Stromal cell of bone marrow (primary cell): ENCODE data around the gene WDR93.

ENCODE experiments used
- DNase-seq: peaks from one replicate; pipeline ENCODE4 v3.0.0-alpha.2; 2012; ENCODE audit warnings: low read depth

The WDR93 gene

DNA sequence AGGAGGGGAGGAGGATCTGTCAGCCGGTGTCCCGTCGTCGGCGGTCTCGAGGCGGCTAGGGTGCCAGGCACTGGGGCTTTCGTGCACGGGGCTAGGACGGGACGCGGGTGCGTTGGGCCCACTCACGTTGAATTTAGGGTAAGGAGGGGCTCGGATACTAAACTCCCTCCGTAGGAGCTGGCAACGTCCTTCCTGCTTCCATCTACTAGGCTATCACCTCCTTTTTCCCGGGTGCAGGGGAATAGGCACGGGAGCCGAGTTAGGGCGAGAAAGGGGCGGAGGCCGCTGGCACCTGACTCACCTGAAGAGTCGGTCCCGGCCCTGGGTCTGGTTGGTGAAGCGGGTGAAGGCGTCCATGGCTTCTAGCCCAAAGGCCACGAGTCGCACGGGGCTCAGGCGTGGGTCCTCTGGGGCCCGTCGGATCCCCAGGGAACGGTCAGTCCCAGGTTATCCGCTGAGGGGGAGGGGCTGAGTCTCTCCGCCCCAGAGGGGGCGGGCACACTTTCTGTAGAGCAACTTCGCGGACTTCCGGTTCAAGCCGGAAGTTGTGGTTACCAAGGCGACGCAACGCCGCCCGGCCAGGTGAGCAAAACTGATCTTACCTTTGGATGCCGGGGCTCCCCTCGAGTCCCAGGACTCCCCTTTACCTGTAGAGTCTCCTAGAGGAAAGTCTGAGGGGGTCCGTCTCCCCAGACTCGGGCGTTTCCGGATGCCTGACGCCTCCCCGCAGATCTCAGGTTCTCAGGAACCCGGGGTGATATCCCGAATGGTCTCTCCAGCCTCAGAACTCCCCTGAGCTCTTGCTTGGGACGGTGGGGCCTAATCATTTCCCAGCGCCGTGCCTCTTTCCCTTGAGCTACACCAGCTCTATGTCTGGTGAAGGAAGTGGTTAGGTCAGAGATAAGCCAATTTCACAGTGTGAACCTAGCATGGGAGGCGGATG is at the start of gene WDR93, which contains the start of gene PEX11A:
Gene WDR93 (plus strand): TSS at position 536 of the 943 bp plus-strand sequence. CDS start 10,936 bp downstream, outside the sequence.
Gene PEX11A (minus strand): TSS at position 479 of the 943 bp plus-strand sequence. CDS start 122 bp downstream, at position 357.
- peak; percentile 40 for DNase-seq

DNA sequence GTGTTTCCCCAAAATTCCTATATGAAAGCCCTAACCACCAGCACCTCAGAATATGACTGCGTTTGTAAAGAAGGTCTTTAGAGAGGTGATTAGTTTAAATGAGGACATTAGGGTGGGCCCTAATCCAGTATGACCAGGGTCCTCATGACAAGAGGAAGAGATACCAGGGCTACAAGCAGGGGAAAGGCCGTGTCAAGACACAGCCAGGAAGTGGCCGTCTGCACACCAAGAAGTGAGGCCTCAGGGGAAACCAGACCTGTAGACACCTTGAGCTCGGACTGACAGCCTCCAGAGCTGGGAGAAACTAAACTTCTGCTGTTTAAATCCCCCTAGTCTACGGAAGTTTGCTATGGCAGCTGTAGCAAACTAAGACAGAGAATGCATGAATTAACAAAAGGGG is 49.6 kb upstream of the WDR93 start:
- DNase-seq = no peak

DNA sequence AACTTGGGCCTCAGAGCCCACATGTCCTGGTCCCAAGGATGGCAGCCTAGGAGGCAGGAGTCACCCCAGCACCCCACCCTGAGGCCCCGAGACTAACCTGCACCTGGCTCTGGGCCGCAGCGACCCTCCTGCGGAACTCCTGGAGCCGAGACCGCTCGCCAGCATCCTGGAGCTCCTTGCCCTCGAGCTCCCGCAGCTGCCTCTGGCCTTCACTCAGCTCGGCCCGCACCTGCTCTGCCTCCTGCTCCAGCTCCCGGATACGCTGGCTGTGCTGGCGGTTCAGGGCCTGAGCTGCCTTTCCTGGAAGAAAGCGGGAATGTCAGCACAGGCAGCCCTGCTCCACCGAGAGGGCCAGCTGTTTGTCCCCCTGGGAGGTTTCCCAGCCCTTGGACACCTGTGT is 48.5 kb upstream of the WDR93 start:
- no peak for DNase-seq

DNA sequence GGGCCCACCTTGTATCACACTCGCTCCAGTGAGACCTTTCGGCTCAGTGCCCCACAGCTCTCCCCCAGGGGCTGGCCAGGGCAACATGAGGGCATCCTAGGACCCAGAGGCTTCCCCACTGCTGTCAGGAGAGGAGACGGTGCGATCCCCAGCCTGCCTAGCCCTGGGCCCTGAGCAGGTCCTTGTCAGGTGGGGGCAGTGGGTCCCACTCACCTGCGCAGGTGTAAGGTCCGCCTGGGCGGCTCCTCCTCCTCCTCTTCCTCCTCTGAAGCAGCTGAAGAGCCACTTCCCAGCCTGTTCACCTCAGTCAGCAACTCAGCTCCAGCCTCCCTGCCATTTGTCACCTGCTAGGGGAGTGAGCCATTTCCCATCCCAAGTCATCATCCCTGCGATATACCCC is 44.9 kb upstream of the WDR93 start:
- no peak for DNase-seq

DNA sequence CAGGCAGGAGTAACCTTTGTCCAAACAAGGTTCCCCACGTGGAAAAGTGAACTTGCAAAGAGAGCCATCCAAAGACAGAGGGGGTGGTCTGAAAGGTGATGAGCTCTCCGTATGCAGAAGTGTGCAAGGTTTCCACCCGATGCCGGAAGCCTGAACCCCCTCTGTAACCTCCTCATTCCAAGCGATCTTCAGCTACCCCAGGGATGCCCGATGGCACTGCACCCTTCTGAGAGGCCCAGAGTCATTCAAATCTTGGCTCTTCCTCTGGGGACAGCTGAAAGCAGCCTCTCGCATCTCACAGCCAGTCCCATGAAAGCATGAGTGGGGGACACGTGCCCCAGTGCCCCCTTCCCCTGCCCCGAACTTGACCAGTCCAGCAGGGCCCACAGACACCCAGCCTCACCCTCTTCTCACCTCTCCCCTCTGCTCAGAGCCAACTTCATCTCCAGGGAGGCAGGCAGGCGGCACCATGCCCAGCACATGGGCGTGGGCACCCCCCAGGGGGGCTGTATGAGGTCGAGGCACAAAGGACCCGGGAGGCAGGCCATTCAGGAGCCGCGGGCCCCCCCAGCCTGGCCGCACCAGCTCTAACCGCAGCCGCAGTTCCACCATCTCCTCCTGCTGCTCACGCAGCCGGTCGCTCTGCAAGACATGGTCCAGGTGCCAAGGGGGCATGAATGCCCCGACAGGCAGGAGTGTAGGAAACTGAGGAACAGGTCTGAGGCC is 44.0 kb upstream of the WDR93 start:
- DNase-seq = no peak

DNA sequence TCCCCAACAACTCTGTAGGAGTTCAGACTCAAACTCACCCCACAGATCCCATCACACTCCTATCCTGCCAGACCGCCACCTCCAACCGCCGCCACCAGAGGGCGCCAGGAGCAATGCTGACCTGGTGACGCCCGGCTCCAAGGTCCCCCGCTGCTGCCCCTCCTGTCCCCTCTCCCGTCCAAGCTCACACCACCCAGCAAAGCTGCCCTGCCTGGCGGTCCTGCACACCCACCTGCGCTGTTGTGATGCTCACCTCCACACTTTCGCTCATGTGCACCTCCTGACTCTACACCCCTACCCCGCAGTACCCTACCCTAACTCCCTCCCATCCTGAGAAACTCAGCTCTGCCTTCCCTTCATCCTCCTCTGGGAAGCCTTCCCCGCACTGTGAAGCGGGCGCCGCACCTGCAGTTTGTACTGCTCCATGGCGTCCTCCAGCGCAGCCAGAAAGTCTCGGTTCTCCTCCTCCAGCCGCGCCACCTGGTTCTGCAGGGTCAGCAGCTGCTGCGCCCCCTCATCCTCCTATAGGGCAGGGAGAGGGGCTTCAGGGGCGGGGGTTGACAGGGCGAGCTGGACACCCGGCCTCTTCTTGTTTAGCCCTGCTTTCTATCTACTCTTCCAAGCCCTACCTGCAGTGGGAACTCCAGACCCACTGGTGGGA is 43.3 kb upstream of the WDR93 start:
- DNase-seq = no peak

DNA sequence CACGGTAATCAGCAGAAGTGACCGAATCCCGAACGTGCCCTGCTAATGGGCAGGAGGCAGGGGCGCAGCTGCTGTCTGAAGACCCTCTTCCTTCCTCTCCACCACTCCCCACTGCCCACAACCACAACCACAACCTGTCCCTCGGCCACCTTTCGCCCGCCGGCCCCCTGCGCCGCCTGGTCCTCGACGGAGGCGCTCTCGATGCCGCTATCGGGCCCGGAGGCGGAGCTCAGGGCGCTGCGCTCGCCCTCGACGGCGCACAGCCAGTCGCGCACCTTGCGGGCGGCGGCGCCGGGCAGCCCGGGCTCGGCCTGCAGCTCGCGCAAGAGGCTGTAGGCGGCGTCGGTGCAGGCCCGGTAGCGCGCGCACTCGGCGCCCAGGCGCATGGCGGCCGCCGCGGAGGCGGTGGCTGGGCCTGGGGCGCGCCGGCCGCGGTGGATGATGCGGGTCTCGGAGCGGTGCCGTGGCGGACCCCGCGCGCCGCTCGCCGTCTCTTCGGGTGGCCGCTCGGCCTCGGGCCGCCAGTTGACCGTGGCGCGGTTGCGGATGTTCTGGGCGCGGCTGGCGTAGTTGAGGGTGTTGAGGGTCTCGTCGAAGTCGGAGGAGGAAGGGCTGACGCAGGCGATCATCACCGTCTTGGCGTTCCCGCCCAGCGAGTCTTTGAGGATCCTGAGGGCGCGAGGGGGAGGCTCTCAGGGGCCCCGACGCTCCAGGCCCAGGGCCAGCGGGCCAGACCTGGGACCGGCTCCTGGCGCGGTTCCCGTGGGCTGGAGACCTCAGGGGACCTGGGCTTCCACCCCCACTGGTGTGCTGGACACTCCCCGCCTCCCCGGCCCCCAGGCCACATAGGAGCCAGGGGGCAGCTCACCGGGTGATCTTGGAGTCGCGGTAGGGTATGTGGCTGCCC is 42.3 kb upstream of the WDR93 start:
- no peak for DNase-seq

DNA sequence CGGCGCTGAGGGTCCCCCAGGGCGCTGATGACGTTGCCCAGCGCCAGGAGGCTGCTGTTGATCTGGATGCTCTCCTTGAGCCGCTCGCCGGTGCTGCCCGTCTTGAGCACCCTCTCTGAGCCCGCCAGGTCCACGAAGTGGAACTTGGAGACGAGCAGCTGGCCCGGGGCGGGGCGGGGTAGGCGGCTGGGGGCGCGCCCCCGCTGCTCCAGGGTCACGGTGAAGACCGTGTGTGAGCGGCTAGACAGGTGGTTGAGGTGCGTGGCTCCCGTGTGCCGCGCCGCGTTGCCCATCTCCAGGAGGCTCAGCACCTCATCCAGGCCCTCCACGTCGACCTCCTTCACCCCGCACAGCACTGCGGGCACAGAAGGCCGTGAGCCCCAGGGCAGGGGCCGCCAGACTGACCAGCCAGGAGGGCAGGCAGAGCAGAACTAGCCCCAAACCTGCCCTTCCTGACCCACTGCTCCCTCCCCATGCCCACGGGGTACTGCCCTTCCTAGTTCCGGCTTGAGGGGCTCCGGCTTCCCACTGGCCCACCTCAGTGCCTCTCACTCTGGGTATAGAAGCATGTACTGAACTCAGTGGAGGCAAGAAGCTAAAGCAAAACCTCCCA is 41.5 kb upstream of the WDR93 start:
- no peak for DNase-seq

DNA sequence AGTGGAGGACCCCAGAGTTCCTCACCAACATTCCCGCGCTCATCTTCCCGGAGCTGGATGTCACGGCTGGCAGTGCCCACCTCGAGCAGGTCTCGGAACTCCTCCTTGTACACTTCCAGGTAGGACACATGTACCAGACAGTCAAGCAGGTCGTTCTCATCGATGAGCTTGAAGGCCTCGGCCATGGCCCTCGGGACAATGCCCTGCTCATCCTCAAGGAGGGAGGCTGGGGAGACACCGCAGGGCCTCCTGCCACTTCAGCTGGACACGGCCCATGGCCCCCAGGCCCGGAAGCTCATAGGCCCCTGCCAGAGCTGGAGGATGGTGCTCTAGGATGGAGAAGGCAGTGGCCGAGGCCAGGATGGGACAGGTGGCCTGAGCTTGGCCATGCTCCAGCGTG is 40.9 kb upstream of the WDR93 start:
- no peak for DNase-seq

DNA sequence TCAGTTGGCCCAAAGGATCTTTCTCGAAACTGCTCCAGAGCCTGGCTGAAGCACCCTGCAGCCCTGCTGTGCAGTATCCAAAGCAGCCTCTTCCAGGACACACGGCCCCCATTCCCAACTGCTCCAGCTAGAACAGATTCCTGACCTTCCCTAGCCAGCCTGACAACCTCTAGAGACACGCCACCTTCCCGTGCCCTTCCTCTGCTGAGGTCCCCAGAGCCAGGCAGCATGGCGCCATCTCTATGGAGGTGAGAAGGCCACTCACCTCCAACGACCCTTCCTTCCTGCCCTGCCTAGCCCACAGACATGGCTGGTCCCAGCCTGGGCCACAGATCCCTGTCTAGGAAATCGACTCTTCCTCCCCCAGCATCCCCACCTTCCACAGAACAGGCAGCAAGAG is 38.5 kb upstream of the WDR93 start:
- no peak for DNase-seq

DNA sequence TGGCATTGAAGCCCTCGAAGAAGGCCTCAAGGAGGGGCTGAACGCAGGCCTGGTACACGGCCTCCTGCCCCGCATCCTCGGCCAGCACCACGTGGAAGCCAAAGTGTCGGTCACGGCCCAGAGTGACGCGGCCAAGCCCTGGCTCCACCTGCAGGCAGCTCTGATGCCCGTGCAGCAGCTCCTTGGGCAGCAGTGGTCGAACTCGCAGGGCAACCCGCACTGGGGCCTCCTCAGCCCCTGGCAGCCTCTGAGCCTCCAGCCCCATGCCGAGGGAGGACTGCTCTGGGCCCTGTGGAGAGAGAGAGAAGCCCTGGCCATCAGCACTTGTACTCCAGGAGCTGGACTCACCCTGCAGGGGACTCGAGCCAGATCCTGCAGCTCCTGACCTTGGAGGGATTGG is 37.9 kb upstream of the WDR93 start:
- DNase-seq = no peak

DNA sequence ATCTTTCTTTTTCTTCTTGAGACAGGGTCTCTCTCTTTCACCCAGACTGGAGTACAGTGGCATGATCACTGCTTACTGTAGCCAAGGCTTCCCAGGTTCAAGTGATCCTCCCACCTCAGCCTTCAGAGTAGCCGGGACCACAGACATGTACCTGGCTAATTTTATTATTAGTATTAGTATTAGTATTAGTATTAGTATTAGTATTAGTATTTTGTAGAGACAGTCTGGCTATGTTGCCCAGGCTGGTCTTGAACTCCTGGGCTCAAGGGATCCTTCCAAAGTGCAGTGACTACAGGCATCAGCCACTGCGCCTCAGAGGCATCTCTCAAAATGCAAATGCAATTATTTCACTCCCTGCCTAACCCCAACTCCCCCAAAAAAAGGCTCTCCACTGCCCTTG is 37.0 kb upstream of the WDR93 start:
- DNase-seq = no peak

DNA sequence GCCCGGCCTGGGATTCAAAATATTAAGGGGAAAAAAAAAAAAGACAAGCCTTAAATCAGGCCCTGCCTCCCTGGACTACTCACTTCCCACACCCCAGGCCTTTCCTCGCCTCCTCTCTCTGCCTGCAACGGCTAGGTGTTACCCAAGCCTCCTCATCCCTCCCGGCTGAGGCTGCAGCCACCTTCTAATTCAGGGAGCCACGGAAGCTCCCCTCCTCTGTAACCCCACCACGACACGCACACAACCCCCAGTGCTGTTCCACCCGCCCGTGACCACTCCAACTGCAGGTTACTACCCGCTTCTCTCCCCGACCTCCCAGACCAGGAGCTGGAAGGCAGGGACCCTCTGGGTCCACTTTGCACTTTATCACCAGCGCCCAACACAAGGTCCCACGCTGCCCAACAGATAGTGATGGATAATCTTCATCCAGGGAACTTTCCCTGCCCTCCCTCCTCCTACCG is 36.3 kb upstream of the WDR93 start:
- DNase-seq = peak; percentile 39

DNA sequence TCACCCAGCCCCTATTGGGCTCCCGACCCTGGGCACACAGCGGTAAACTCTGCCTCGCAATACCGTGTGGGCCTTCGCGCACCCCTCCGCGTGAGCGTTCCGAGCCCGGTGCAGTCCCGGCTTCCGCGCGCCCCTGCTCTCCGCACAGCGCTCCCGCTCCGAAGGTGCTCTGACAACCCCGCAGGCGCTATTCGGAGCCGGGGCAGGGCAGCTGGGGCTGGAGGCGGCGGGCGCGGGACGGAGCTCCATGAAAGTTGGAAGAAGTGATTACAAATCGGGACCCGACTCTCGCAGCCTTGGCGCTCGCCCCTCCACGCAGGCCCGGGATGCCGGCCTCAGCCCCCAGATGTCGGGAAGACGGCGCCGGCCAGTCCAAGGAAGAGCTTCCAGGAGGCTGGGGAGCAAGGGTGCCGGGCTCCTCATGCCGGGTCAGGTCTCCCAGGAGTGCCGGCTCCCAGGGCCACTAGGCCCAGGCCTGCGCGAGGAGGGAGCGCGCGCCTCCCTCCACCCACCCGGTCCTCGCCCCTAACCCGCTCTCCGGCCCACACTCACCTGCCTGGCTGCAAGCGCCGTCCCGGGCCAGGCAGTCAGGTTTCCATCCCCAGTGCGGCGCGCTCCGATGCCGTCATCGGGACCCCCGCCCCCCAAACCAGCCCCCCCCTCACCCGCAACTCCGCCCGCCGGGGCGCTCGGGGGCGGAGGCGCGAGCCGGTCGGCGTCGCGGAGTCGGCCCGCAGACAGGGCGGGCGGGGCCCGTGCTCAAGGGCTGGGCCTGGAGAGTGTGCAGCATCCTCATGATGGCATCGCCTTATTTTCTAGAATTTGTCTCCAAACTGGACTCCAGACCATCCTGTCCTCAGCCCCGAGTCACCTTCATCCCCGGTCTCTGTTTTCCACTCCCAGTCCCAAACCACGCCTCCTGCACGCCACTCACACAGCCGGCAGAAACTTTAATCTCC is 35.5 kb upstream of the WDR93 start, which contains the start of gene KIF7:
Gene KIF7 (minus strand): TSS at position 621 of the 959 bp plus-strand sequence. CDS start 2,537 bp downstream, outside the sequence.
- no peak for DNase-seq

DNA sequence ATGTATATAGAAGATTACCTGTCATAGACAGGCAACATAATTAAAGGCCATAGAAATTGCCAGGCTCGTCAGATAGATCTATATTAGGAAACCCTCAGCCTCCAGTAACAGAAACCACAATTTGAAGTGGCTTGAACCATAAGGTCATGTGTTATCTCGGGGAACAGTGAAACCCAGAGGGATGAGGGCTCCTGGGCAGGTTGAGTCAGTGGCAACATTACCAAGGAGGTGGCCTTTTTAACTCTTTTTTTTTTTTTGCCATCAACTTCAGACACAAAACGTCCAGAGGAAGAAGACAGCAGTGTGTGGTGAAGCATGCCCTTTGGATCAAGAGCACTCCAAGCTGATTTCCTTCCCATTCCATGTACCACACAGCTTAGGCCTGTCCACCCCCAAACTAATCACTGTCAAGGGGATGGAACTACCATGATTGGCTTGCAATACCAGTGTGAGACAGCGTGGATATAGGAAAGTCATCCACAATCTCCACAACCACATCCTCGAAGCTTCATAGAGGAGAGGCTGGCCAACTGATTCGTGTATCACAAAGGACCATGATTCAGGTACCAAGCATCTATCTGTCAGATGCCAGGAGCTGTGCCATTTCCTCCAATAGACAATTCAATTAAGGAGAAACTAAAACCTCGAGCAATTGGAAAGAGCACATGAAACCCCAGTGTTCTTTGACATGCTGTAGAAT is 34.3 kb upstream of the WDR93 start:
- no peak for DNase-seq

DNA sequence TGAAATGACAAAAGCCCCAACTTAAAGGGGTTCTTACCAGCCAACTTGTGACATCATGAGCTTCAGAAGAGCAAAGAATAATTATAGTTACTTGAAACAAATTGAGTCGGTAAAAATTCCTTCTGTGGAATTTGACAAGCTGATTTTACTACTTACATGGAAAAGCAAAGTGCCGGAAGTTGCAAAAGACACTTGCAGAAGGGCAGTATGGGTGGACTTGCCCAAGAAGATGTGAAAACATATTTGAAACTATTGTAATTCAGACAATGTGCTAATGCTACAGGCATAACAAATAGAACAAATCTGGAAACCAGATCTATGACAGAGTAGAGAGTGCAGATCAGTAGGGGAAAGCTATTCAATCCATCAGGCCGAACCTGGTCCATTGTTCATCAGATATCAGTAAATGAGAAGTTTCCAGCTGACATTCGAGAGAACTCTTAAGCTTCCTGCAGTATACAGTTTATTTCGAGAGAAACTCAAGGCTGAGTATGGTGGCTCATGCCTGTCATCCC is 32.9 kb upstream of the WDR93 start:
- no peak for DNase-seq

DNA sequence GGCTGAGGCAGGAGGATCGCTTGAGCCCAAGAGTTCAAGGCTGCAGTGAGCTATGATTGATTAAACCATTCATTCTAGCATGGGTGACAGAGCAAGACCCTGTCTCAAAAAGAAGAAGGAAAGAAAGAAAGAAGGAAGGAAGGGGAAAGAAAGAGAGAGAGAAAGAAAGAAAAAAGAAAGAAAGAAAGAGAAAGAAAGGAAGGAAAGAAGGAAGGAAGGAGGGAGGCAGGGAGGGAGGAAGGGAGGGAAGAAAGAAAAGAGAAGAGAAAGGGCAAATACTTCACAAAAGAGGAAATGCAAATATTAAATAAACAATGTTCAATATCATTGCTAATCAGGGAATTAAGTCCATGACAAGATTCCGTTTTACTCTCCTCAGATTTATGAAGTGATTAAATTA is 31.3 kb upstream of the WDR93 start:
- no peak for DNase-seq

DNA sequence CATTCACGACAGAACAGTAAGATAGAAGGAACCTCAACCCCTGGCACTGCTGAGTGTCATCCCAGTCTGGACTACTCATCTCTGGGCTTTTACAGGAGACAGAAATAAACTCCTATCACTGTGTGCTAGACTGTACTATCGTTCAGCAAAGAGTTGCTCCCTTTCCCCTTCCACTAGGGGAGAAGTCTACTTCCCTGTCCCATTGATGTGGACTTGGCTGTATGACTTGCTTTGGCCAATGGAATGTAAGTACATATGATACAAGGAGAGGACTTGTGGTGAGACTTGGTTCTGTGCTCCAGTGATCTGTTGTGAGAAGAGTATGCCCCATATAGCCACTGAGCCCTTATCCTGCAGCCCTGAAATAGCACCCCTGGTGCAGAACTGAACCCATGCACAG is 30.1 kb upstream of the WDR93 start:
- no peak for DNase-seq
